H1 (cell line): ENCODE data around the gene LTBP4. TPM values are rescaled to one million over a fixed set of nuclear protein-coding genes. Genes with fewer than 3 reads are reported as not detected.

Experiments
- CHD7 ChIP-seq: fragments of 300-600 bp; sonication (generic); IDR thresholded peaks from 2 replicates; pipeline ENCODE4 v1.7.1; 2012; ENCODE audit warnings: low read length, moderate library complexity, mild to moderate bottlenecking, inconsistent platforms; ENCODE audit not compliant: insufficient replicate concordance
- TAF7 ChIP-seq: optimal IDR thresholded peaks from 2 replicates; pipeline ENCODE3; 2011; ENCODE audit warnings: low read depth, mild to moderate bottlenecking, inconsistent platforms, low read length, moderate library complexity, borderline replicate concordance
- YY1 ChIP-seq: IDR thresholded peaks from 2 replicates; pipeline ENCODE4 v1.6.1; 2011; ENCODE audit warnings: low read depth, mild to moderate bottlenecking, low read length
- ZNF274 ChIP-seq: IDR thresholded peaks from 2 replicates; pipeline ENCODE4 v1.7.0; 2012; ENCODE audit warnings: low read length, borderline replicate concordance; ENCODE audit errors: extremely low read depth
- polyA plus RNA-seq, 7 experiments: library from polyadenylated mRNA; depleted of rRNA in 3 of 7; stranded (reverse) in 5 of 7; unstranded in 2 of 7; fragments of >200 nt in 5 of 7; fragments of 200-250 nt in 2 of 7; gene quantifications; 1 replicate in 5 of 7; 2 replicates in 1 of 7; 4 replicates in 1 of 7; pipeline versions ENCODE4 v1.2.1 to v1.2.3, GENCODE V29; 2011 to 2013; ENCODE audit warnings: missing spikeins in 2 of 7, mixed read lengths in 2 of 7
- total RNA-seq: library from RNA; stranded (reverse); fragmentation: NEBNext Ultra II Directional; extraction: Animal tissue kit (Norgen Biotek cat#: 25700); gene quantifications from 2 replicates; pipeline ENCODE4 v1.2.1, GENCODE V29; 2021

LTBP4 gene
- total and polyA plus RNA-seq, 2 of the 8 experiments (the other 6 are each of a cell fraction or from before 2014, with no cell fraction given) = 54.5 to 77.1 TPM

- no peak for TF ChIP-seq CHD7
- no peak for TF ChIP-seq YY1
- no peak for TF ChIP-seq ZNF274
- TF ChIP-seq TAF7 = no peak
Measured at GRCh38 chr19:40611096-40611495, 9.9 kb downstream of the LTBP4 start (continued).
